SK-N-SH (cell line): ENCODE measurements around the gene KIAA0040. TPM values are rescaled to one million over a fixed set of nuclear protein-coding genes. Genes with fewer than 3 reads are reported as not detected.

ENCODE experiments used
- CTCF ChIA-PET: fragments of 300-600, 350-600 bp; formaldehyde crosslinking; extraction: SDS; loops from one replicate; lab custom pipeline; 2021; lab: Yijun Ruan, JAX
- POLR2A ChIA-PET: fragments of 350-600 bp; sonication (Branson Sonifier 250); formaldehyde crosslinking; extraction: SDS; loops from one replicate; lab custom pipeline; 2020; ENCODE audit warnings: antibody characterized with exemption, inconsistent platforms; lab: Yijun Ruan, JAX
- DNase-seq: peaks from one replicate; pipeline ENCODE4 v3.0.0; 2012
- H2AFZ ChIP-seq: fragments of 200-600 bp; sonication (generic); 2 replicates; pipeline ENCODE4 v1.8.1; 2016; ENCODE audit warnings: antibody characterized with exemption, mild to moderate bottlenecking, low read depth
- H3F3A ChIP-seq: fragments of 200-600 bp; sonication (generic); replicated peaks from 2 replicates; pipeline ENCODE3; 2016; ENCODE audit warnings: antibody characterized with exemption, mild to moderate bottlenecking; ENCODE audit not compliant: insufficient read depth
- H3K27ac ChIP-seq, 2 experiments: fragments of 200-500 bp in 1 of 2; fragments of 200-600 bp in 1 of 2; sonication (Bioruptor generic) in 1 of 2; sonication (generic), shearing (Covaris generic) in 1 of 2; 2 replicates each; pipeline versions ENCODE4 v1.5.1 to v1.6.1; 2014 to 2016; ENCODE audit warnings: low read depth in 2 of 2, inconsistent platforms in 1 of 2, low read length in 1 of 2, mild to moderate bottlenecking in 1 of 2, mixed read lengths in 1 of 2
- H3K27me3 ChIP-seq: fragments of 200-600 bp; sonication (generic), shearing (Covaris generic); 2 replicates; pipeline ENCODE4 v1.6.1; 2016; ENCODE audit warnings: mixed run types; ENCODE audit not compliant: insufficient read depth
- H3K36me3 ChIP-seq, 2 experiments: fragments of 200-500 bp in 1 of 2; fragments of 200-600 bp in 1 of 2; sonication (Bioruptor generic) in 1 of 2; sonication (generic) in 1 of 2; replicated peaks in 1 of 2; 2 replicates each; pipeline versions ENCODE3 to v1.5.1; 2014 to 2016; ENCODE audit warnings: low read length in 1 of 2, mild to moderate bottlenecking in 1 of 2; ENCODE audit not compliant: insufficient read depth in 2 of 2, control insufficient read depth in 1 of 2
- H3K4me1 ChIP-seq, 2 experiments: fragments of 200-500 bp in 1 of 2; fragments of 200-600 bp in 1 of 2; sonication (Bioruptor generic) in 1 of 2; sonication (generic), shearing (Covaris generic) in 1 of 2; 2 replicates each; pipeline versions ENCODE4 v1.5.1 to v1.6.1; 2014 to 2016; ENCODE audit warnings: low read depth in 1 of 2, low read length in 1 of 2, mixed run types in 1 of 2; ENCODE audit not compliant: insufficient read depth in 2 of 2, control insufficient read depth in 1 of 2
- H3K4me2 ChIP-seq: fragments of 200-600 bp; sonication (generic), shearing (Covaris generic); 2 replicates; pipeline ENCODE4 v1.6.1; 2017; ENCODE audit warnings: mixed run types
- H3K4me3 ChIP-seq, 2 experiments: fragments of 200-500 bp in 1 of 2; fragments of 200-600 bp in 1 of 2; sonication (Bioruptor generic) in 1 of 2; sonication (generic), shearing (Covaris generic) in 1 of 2; 2 replicates each; pipeline versions ENCODE4 v1.5.1 to v1.8.1; 2014 to 2016; ENCODE audit warnings: low read depth in 2 of 2, inconsistent platforms in 1 of 2, low read length in 1 of 2, mild to moderate bottlenecking in 1 of 2, mixed read lengths in 1 of 2, moderate library complexity in 1 of 2
- H3K79me2 ChIP-seq: fragments of 200-600 bp; sonication (generic); 2 replicates; pipeline ENCODE4 v1.8.1; 2017; ENCODE audit warnings: mild to moderate bottlenecking; ENCODE audit not compliant: insufficient read depth
- H3K9ac ChIP-seq: fragments of 200-600 bp; sonication (generic); 2 replicates; pipeline ENCODE4 v1.6.1; 2017; ENCODE audit warnings: mixed run types
- H3K9me2 ChIP-seq: fragments of 200-600 bp; sonication (generic); 2 replicates; pipeline ENCODE4 v1.6.1; 2017; ENCODE audit warnings: mixed run types
- H3K9me3 ChIP-seq: fragments of 200-600 bp; sonication (generic); 2 replicates; pipeline ENCODE4 v1.6.1; 2017; ENCODE audit warnings: mixed run types, mild to moderate bottlenecking, moderate library complexity
- H4K20me1 ChIP-seq: fragments of 200-600 bp; sonication (generic); 2 replicates; pipeline ENCODE4 v1.6.1; 2017; ENCODE audit warnings: mild to moderate bottlenecking, mixed run types; ENCODE audit not compliant: insufficient read depth
- FOXJ3 ChIP-seq: sonication (generic); formaldehyde crosslinking; IDR thresholded peaks from 2 replicates; pipeline ENCODE4 v1.5.1; 2020; ENCODE audit warnings: mild to moderate bottlenecking, missing genetic modification reagents
- GATA2 ChIP-seq: sonication (generic); formaldehyde crosslinking; IDR thresholded peaks from 2 replicates; pipeline ENCODE4 v1.5.0; 2020; ENCODE audit warnings: mild to moderate bottlenecking, missing genetic modification reagents
- NFIC ChIP-seq: IDR thresholded peaks from 2 replicates; pipeline ENCODE4 v1.4.0; 2012; ENCODE audit warnings: borderline replicate concordance
- RXRA ChIP-seq: IDR thresholded peaks from 2 replicates; pipeline ENCODE4 v1.4.0; 2012; ENCODE audit warnings: low read depth, mild to moderate bottlenecking, borderline replicate concordance
- TAF1 ChIP-seq: IDR thresholded peaks from 2 replicates; pipeline ENCODE4 v1.6.1; 2012; ENCODE audit warnings: low read depth, mild to moderate bottlenecking, low read length, moderate library complexity, borderline replicate concordance
- WGBS: methylation state at CpG from one replicate; pipeline ENCODE4 v1.1.6; 2017; ENCODE audit warnings: low lambda C conversion rate; 5-methylcytosine and 5-hydroxymethylcytosine counted together
- polyA plus RNA-seq, 3 experiments: library from polyadenylated mRNA; depleted of rRNA; stranded (reverse); fragments of >200 nt; gene quantifications; 2 replicates each; pipeline ENCODE4 v1.2.3, GENCODE V29; 2012
- TF ChIP-seq, protein P1 (sequence below): fragments of 150-350 bp; IDR thresholded peaks from 2 replicates; pipeline ENCODE4 v1.6.1; 2017; ENCODE audit warnings: antibody characterized with exemption, low read length, low read depth, borderline replicate concordance
- TF ChIP-seq, protein P2 (sequence below): fragments of 200-600 bp; sonication (generic); IDR thresholded peaks from 2 replicates; pipeline ENCODE4 v1.6.1; 2017; ENCODE audit warnings: antibody characterized with exemption, mild to moderate bottlenecking, moderate library complexity
- TF ChIP-seq, protein P3 (sequence below): IDR thresholded peaks from 2 replicates; pipeline ENCODE4 v1.4.0; 2012; ENCODE audit warnings: low read depth, borderline replicate concordance

KIAA0040 gene
- polyA plus RNA-seq, 1 of the 3 experiments (the other 2 are of a cell fraction) = 0.08 TPM

DNA sequence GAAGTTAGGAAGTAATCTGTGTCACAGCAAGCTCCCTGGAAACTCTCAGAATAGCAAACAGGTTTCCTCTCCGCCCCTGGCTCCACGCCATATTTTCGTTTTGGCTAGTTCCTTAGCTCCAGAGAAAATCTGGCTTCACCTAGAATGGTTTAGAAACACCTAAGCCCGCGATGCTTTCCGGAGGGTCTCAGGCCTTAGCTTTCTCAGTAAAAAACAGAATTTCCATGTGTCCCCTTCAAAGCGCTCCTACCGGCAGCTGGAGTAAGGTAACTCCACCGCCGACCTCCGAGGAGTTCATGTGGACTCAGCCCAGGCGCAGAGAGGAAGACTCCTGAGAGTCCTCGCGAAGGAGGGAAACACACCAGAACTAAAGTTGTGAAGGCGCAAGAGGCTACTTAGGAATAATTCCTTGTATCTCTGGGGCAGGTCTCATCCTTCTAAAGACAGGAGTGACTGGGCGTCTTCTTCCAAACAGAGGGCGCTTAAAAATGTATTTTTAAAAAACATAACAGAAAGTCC is 406 bp downstream of the KIAA0040 start:
- Histone ChIP-seq H3K9me3 (no peaks in the 10 kb centered on the region), H3K36me3 (no peaks in the 10 kb centered on the region), H2AFZ (peak overlapping the region; percentile 42; the same call in 1 of the 2 replicates), H3K27me3 (no peaks in the 10 kb centered on the region), H3K4me1 (peaks cover 0 to 10% of the 10 kb centered on the region in 2 experiments; a peak in 1 of 4 replicates), H3K79me2 (no peaks in the 10 kb centered on the region), H3F3A (no peaks in the 10 kb centered on the region), H3K4me3 (peak overlapping the region; percentile 44 to 46; a peak in 3 of 4 replicates), H3K9ac (no peak overlapping the region), H4K20me1 (no peaks in the 10 kb centered on the region), H3K27ac (no peak overlapping the region), H3K9me2 (no peaks in the 10 kb centered on the region), H3K4me2 (peak overlapping the region; percentile 62; the same call in 1 of the 2 replicates)
- TF ChIP-seq, protein P1, sequence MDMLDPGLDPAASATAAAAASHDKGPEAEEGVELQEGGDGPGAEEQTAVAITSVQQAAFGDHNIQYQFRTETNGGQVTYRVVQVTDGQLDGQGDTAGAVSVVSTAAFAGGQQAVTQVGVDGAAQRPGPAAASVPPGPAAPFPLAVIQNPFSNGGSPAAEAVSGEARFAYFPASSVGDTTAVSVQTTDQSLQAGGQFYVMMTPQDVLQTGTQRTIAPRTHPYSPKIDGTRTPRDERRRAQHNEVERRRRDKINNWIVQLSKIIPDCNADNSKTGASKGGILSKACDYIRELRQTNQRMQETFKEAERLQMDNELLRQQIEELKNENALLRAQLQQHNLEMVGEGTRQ = no peak
- TF ChIP-seq, protein P2, sequence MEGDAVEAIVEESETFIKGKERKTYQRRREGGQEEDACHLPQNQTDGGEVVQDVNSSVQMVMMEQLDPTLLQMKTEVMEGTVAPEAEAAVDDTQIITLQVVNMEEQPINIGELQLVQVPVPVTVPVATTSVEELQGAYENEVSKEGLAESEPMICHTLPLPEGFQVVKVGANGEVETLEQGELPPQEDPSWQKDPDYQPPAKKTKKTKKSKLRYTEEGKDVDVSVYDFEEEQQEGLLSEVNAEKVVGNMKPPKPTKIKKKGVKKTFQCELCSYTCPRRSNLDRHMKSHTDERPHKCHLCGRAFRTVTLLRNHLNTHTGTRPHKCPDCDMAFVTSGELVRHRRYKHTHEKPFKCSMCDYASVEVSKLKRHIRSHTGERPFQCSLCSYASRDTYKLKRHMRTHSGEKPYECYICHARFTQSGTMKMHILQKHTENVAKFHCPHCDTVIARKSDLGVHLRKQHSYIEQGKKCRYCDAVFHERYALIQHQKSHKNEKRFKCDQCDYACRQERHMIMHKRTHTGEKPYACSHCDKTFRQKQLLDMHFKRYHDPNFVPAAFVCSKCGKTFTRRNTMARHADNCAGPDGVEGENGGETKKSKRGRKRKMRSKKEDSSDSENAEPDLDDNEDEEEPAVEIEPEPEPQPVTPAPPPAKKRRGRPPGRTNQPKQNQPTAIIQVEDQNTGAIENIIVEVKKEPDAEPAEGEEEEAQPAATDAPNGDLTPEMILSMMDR = no peak
- TF ChIP-seq TAF1 = no peak
- TF ChIP-seq FOXJ3 (CRISPR knock-in tag) = no peak
- no peak for TF ChIP-seq GATA2 (CRISPR knock-in tag)
- no peak for TF ChIP-seq NFIC
- TF ChIP-seq, protein P3, sequence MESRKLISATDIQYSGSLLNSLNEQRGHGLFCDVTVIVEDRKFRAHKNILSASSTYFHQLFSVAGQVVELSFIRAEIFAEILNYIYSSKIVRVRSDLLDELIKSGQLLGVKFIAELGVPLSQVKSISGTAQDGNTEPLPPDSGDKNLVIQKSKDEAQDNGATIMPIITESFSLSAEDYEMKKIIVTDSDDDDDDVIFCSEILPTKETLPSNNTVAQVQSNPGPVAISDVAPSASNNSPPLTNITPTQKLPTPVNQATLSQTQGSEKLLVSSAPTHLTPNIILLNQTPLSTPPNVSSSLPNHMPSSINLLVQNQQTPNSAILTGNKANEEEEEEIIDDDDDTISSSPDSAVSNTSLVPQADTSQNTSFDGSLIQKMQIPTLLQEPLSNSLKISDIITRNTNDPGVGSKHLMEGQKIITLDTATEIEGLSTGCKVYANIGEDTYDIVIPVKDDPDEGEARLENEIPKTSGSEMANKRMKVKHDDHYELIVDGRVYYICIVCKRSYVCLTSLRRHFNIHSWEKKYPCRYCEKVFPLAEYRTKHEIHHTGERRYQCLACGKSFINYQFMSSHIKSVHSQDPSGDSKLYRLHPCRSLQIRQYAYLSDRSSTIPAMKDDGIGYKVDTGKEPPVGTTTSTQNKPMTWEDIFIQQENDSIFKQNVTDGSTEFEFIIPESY = no peak
- peak; percentile 22 for DNase-seq
- POLR2A ChIA-PET = no interaction called here
- CTCF ChIA-PET = interaction anchor here (0.6 to 1.6 kb wide), 5 partner anchors 37 to 768 kb away, joined by 3 to 13 read pairs (median 4); no protein-coding TSS in a partner anchor
- 61% methylated on average over 17 of the region's 17 CpGs for WGBS

DNA sequence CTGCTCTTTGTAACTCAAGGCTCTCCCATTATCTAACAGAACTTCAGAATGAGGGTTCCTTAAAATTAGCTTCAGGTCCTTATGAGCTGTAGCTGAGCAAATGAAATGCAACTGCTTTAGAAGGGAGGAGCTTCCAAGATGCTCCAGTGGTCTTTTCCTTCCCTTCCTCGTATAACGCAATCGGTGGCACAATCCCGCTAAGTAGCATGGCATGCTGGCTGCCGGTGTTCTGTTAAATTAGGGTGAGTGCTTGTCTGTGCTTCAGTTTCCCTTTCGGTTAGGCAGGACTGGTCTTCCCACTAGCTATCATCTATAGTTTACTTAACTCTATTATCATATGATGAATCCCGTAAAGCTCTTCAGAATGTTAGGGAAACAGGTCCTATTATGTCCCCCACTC is 917 bp downstream of the KIAA0040 start:
- no peak overlapping the region for H3K9ac ChIP-seq
- 0 out of 2 replicates have a peak overlapping the region, but pooled peaks have one; percentile 62 for H3K4me2 ChIP-seq

More for the DNA sequence above, 917 bp downstream of the KIAA0040 start:
- Histone ChIP-seq H3K9me3 (no peaks in the 10 kb centered on the region), H3K4me1 (peaks cover 0 to 10% of the 10 kb centered on the region in 2 experiments; a peak in 1 of 4 replicates), H3K9me2 (no peaks in the 10 kb centered on the region), H3K36me3 (no peaks in the 10 kb centered on the region), H3K4me3 (no peak overlapping the region), H4K20me1 (no peaks in the 10 kb centered on the region), H3K79me2 (no peaks in the 10 kb centered on the region), H3K27ac (no peak overlapping the region), H3K27me3 (no peaks in the 10 kb centered on the region), H3F3A (no peaks in the 10 kb centered on the region), H2AFZ (no peak overlapping the region)
- ChIA-PET CTCF (interaction anchor here (0.6 to 1.6 kb wide), 7 partner anchors 32 to 769 kb away, joined by 3 to 13 read pairs (median 3); no protein-coding TSS in a partner anchor), POLR2A (no interaction called here)
- 95% methylated on average over 7 of the region's 7 CpGs for WGBS
- DNase-seq = no peak
- no peak for TF ChIP-seq RXRA
